Parathyroid adenoma (tissue), 2 donors: ENCODE results near the gene FGFR4.

Experiments
- H2AFZ ChIP-seq: fragments of 300-600 bp; sonication (generic); one replicate; pipeline ENCODE4 v1.7.0; 2017; ENCODE audit warnings: antibody characterized with exemption, mild to moderate bottlenecking
- H3K27ac ChIP-seq: fragments of 300-600 bp; sonication (generic); one replicate; pipeline ENCODE4 v1.7.0; 2017
- H3K27me3 ChIP-seq: fragments of 300-600 bp; sonication (generic); one replicate; pipeline ENCODE4 v1.7.0; 2017; ENCODE audit warnings: low read length; ENCODE audit not compliant: control insufficient read depth, insufficient read depth
- H3K36me3 ChIP-seq: fragments of 300-600 bp; sonication (generic); one replicate; pipeline ENCODE4 v1.7.0; 2017; ENCODE audit warnings: low read length; ENCODE audit not compliant: control insufficient read depth, insufficient read depth
- H3K4me1 ChIP-seq: fragments of 300-600 bp; sonication (generic); one replicate; pipeline ENCODE4 v1.7.0; 2017; ENCODE audit warnings: control low read depth
- H3K4me2 ChIP-seq: fragments of 300-600 bp; sonication (generic); one replicate; pipeline ENCODE4 v1.7.0; 2017; ENCODE audit warnings: low read length
- H3K4me3 ChIP-seq: fragments of 300-600 bp; sonication (generic); one replicate; pipeline ENCODE4 v1.7.0; 2017; ENCODE audit warnings: low read depth, low read length
- H3K79me2 ChIP-seq: fragments of 300-600 bp; sonication (generic); one replicate; pipeline ENCODE4 v1.7.0; 2017; ENCODE audit warnings: control low read depth
- H3K9ac ChIP-seq: fragments of 300-600 bp; sonication (generic); one replicate; pipeline ENCODE4 v1.7.0; 2017; ENCODE audit warnings: mild to moderate bottlenecking
- H3K9me3 ChIP-seq: fragments of 300-600 bp; sonication (generic); one replicate; pipeline ENCODE4 v1.7.0; 2017; ENCODE audit warnings: low read length; ENCODE audit not compliant: control insufficient read depth
- CTCF ChIP-seq: fragments of 300-600 bp; sonication (generic); IDR thresholded peaks from one replicate; pipeline ENCODE4 v1.7.0; 2017; ENCODE audit warnings: antibody characterized with exemption, mild to moderate bottlenecking
- donor health status: primary hyperparathyroidism.

The FGFR4 gene

GRCh38 chr5:177049285-177049684 lies 37.4 kb upstream of the FGFR4 start:
- H3K36me3 ChIP-seq, result no peaks in the 10 kb centered on the region
- no peak for TF ChIP-seq CTCF
- H3K79me2 ChIP-seq, result no peaks in the 10 kb centered on the region

GRCh38 chr5:177064500-177065277 lies 22.0 kb upstream of the FGFR4 start:
- H3K27me3 ChIP-seq, result no peaks in the 10 kb centered on the region
- TF ChIP-seq CTCF, result no peak
- no peaks in the 10 kb centered on the region for H3K4me1 ChIP-seq
- no peak overlapping the region for H3K4me2 ChIP-seq
- no peak overlapping the region for H3K4me3 ChIP-seq
- no peak overlapping the region for H3K27ac ChIP-seq
- H3K9ac ChIP-seq, result no peak overlapping the region
- no peak overlapping the region for H2AFZ ChIP-seq
- H3K79me2 ChIP-seq, result no peaks in the 10 kb centered on the region
- no peaks in the 10 kb centered on the region for H3K9me3 ChIP-seq
- no peaks in the 10 kb centered on the region for H3K36me3 ChIP-seq

More at GRCh38 chr5:177049285-177049684, 37.4 kb upstream of the FGFR4 start:
- Histone ChIP-seq H3K9ac (no peak overlapping the region), H3K9me3 (no peaks in the 10 kb centered on the region), H3K4me1 (no peaks in the 10 kb centered on the region), H3K4me2 (no peak overlapping the region), H2AFZ (no peak overlapping the region), H3K27me3 (no peaks in the 10 kb centered on the region), H3K4me3 (no peak overlapping the region), H3K27ac (no peak overlapping the region)

- Histone ChIP-seq H3K36me3 (no peaks in the 10 kb centered on the region), H3K79me2 (no peaks in the 10 kb centered on the region), H3K4me3 (no peak overlapping the region), H3K27ac (no peak overlapping the region), H3K4me1 (no peaks in the 10 kb centered on the region), H3K4me2 (no peak overlapping the region), H2AFZ (no peak overlapping the region), H3K27me3 (no peaks in the 10 kb centered on the region), H3K9ac (no peak overlapping the region), H3K9me3 (no peaks in the 10 kb centered on the region)
- no peak for TF ChIP-seq CTCF
Observed at GRCh38 chr5:177065491-177065890, 21.2 kb upstream of the FGFR4 start.

GRCh38 chr5:177066224-177066623 lies 20.5 kb upstream of the FGFR4 start:
- no peak overlapping the region for H3K9ac ChIP-seq
- H3K4me3 ChIP-seq, result no peak overlapping the region
- no peaks in the 10 kb centered on the region for H3K79me2 ChIP-seq
- H3K27ac ChIP-seq, result no peak overlapping the region
- H3K36me3 ChIP-seq, result no peaks in the 10 kb centered on the region
- no peak overlapping the region for H3K4me2 ChIP-seq
- no peaks in the 10 kb centered on the region for H3K27me3 ChIP-seq
- TF ChIP-seq CTCF, result no peak
- no peak overlapping the region for H2AFZ ChIP-seq
- H3K4me1 ChIP-seq, result no peaks in the 10 kb centered on the region
- H3K9me3 ChIP-seq, result no peaks in the 10 kb centered on the region

- TF ChIP-seq CTCF, result no peak
- Histone ChIP-seq H3K27me3 (no peaks in the 10 kb centered on the region), H3K4me1 (no peaks in the 10 kb centered on the region), H3K36me3 (no peaks in the 10 kb centered on the region), H3K9me3 (no peaks in the 10 kb centered on the region), H3K27ac (no peak overlapping the region), H3K4me3 (no peak overlapping the region), H3K4me2 (no peak overlapping the region), H3K79me2 (no peaks in the 10 kb centered on the region), H3K9ac (no peak overlapping the region), H2AFZ (no peak overlapping the region)
Observed at GRCh38 chr5:177067503-177067902, 19.2 kb upstream of the FGFR4 start.
